Body of pancreas (tissue), 4 donors: Measurements from ENCODE around the gene FUT7. TPM values are rescaled to one million over a fixed set of nuclear protein-coding genes. Genes with fewer than 3 reads are reported as not detected.

Experiments used
- ATAC-seq: fragments of 150-250 bp; one replicate; pipeline ENCODE4 v1.9.1; 2016
- DNase-seq, 4 donors: peaks; one replicate each; pipeline ENCODE4 v3.0.0-alpha.2; 2019
- H3K27ac ChIP-seq, 4 donors: fragments of 200-600 bp; sonication (generic); 1 replicate in 3 of 4; 2 replicates in 1 of 4; pipeline versions ENCODE4 v1.5.1 to v1.6.1; 2016 to 2019; ENCODE audit warnings: mild to moderate bottlenecking in 1 of 4, mixed read lengths in 1 of 4, moderate library complexity in 1 of 4
- H3K27me3 ChIP-seq, 2 donors: fragments of 200-600 bp; sonication (generic); one replicate each; pipeline ENCODE4 v1.6.0; 2016; ENCODE audit warnings: mild to moderate bottlenecking in 1 of 2
- H3K36me3 ChIP-seq, 2 donors: fragments of 200-600 bp; sonication (generic); replicated peaks in 1 of 2; 2 replicates each; pipeline ENCODE4 v1.5.1; 2016; ENCODE audit warnings: low read depth in 2 of 2; ENCODE audit not compliant: insufficient read depth in 1 of 2
- H3K4me1 ChIP-seq: fragments of 200-600 bp; sonication (generic); one replicate; pipeline ENCODE4 v1.6.0; 2016
- H3K4me3 ChIP-seq, 2 donors: fragments of 200-600 bp; sonication (generic); 1 replicate in 1 of 2; 2 replicates in 1 of 2; pipeline ENCODE4 v1.5.1; 2016 to 2019
- H3K9me3 ChIP-seq, 3 donors: fragments of 200-600 bp; sonication (generic); 1 replicate in 2 of 3; 2 replicates in 1 of 3; pipeline ENCODE4 v1.5.1; 2016
- CTCF ChIP-seq, 7 experiments: fragments of 450-650 bp in 4 of 7; fragments of 200-600 bp in 3 of 7; sonication (generic) in 3 of 7; IDR thresholded peaks; one replicate each; pipeline ENCODE4 v1.5.1; 2016 to 2019; ENCODE audit warnings: antibody characterized with exemption in 7 of 7
- POLR2A ChIP-seq, 3 donors: fragments of 450-650 bp; IDR thresholded peaks; one replicate each; pipeline ENCODE4 v1.6.1; 2016; ENCODE audit warnings: antibody characterized with exemption in 3 of 3, mild to moderate bottlenecking in 2 of 3
- WGBS, 2 donors: methylation state at CpG; one replicate each; pipeline ENCODE4 v1.1.5; 2017; 5-methylcytosine and 5-hydroxymethylcytosine counted together
- intact Hi-C: fragments of 100-400 bp; cut with DNase I; formaldehyde crosslinking; loops from one replicate; pipeline ENCODE4 v1.15.1; 2023
- total RNA-seq, 2 donors: library from RNA; depleted of rRNA; stranded (reverse); fragments of >200 nt; gene quantifications; one replicate each; pipeline ENCODE4 v1.1.0, GENCODE V29; 2016

The FUT7 gene
- total RNA-seq, 2 donors from 2014 or later, result not detected

GRCh38 chr9:137015540-137015930 is 16.4 kb downstream of the FUT7 start:
- 98 to 99% methylated on average over 8 to 20 of the region's 25 CpGs for WGBS, 2 donors
- intact Hi-C loops, result no loop called here
- TF ChIP-seq POLR2A (IDR thresholded peaks at IDR 0.05), result no peak
- TF ChIP-seq CTCF (IDR thresholded peaks at IDR 0.05), result no peak
- Histone ChIP-seq H3K4me3 (no peak overlapping the region), H3K36me3 (peaks cover 0 to 5% of the 10 kb centered on the region in 2 donors), H3K27me3 (no peaks in the 10 kb centered on the region), H3K4me1 (no peaks in the 10 kb centered on the region), H3K27ac (no peak overlapping the region), H3K9me3 (no peaks in the 10 kb centered on the region)
- no peak for ATAC-seq
- no peak for DNase-seq

- Histone ChIP-seq H3K9me3 (no peaks in the 10 kb centered on the region), H3K27me3 (no peaks in the 10 kb centered on the region), H3K36me3 (peaks cover 0 to 5% of the 10 kb centered on the region in 2 donors), H3K4me3 (no peak overlapping the region), H3K27ac (no peak overlapping the region), H3K4me1 (no peaks in the 10 kb centered on the region)
- 96 to 97% methylated on average over 24 to 33 of the region's 36 CpGs for WGBS, 2 donors
- DNase-seq (no peak), ATAC-seq (no peak)
- TF ChIP-seq POLR2A (IDR thresholded peaks at IDR 0.05) (no peak), CTCF (IDR thresholded peaks at IDR 0.05) (no peak)
- intact Hi-C loops, result no loop called here
Measured at GRCh38 chr9:137014776-137015539, 16.9 kb downstream of the FUT7 start.

GRCh38 chr9:137014166-137014565 is 17.7 kb downstream of the FUT7 start:
- peaks cover 0 to 5% of the 10 kb centered on the region in 2 donors for H3K36me3 ChIP-seq
- intact Hi-C loops, result no loop called here
- H3K27me3 ChIP-seq, result no peaks in the 10 kb centered on the region
- 88 to 90% methylated on average over 9 to 20 of the region's 23 CpGs for WGBS, 2 donors
- H3K27ac ChIP-seq, result no peak overlapping the region
- no peak overlapping the region for H3K4me3 ChIP-seq
- no peaks in the 10 kb centered on the region for H3K4me1 ChIP-seq
- H3K9me3 ChIP-seq, result no peaks in the 10 kb centered on the region
- TF ChIP-seq CTCF (IDR thresholded peaks at IDR 0.05) (no peak), POLR2A (IDR thresholded peaks at IDR 0.05) (no peak)
- ATAC-seq (no peak), DNase-seq (no peak)

GRCh38 chr9:137013571-137013940 is 18.3 kb downstream of the FUT7 start:
- Histone ChIP-seq H3K27me3 (no peaks in the 10 kb centered on the region), H3K4me1 (no peaks in the 10 kb centered on the region), H3K27ac (no peak overlapping the region), H3K36me3 (peaks cover 0 to 5% of the 10 kb centered on the region in 2 donors), H3K4me3 (no peak overlapping the region), H3K9me3 (no peaks in the 10 kb centered on the region)
- intact Hi-C loops, result no loop called here
- TF ChIP-seq CTCF (IDR thresholded peaks at IDR 0.05), result no peak
- TF ChIP-seq POLR2A (IDR thresholded peaks at IDR 0.05), result no peak
- no peak for ATAC-seq
- WGBS, 2 donors, result 97 to 100% methylated on average over 5 to 17 of the region's 20 CpGs
- DNase-seq, result no peak
